ENCODE results near the gene GOLGA6L26. TPM values are rescaled to one million over a fixed set of nuclear protein-coding genes. Genes with fewer than 3 reads are reported as not detected.
"Not testable (repeated sequence)": the region's sequence is repeated elsewhere in the genome, so short reads cannot be mapped to it uniquely, and the experiment has no call there.

The GOLGA6L26 gene
- total RNA-seq, 1 donor from 2014 or later: not detected

DNA sequence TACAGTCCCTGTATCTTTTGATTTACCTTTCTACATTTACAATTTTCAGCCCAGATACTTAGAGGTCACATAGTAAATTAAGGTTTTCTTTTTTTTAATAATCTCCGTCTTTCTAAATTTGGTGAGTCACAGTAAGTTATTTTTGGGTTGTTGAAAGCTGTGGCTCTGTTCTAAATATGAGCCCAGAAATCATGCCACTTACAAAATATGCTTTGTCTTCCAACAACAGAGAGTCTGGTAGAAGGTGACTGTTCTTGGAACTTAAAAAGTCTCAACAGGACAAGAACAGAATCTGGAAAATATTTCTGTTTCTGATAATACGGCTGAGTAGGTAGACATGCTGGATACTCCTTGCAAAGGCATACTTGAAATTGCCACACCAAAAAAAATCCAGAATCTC, 36.6 kb upstream of the GOLGA6L26 start:
- TF ChIP-seq, protein P1, sequence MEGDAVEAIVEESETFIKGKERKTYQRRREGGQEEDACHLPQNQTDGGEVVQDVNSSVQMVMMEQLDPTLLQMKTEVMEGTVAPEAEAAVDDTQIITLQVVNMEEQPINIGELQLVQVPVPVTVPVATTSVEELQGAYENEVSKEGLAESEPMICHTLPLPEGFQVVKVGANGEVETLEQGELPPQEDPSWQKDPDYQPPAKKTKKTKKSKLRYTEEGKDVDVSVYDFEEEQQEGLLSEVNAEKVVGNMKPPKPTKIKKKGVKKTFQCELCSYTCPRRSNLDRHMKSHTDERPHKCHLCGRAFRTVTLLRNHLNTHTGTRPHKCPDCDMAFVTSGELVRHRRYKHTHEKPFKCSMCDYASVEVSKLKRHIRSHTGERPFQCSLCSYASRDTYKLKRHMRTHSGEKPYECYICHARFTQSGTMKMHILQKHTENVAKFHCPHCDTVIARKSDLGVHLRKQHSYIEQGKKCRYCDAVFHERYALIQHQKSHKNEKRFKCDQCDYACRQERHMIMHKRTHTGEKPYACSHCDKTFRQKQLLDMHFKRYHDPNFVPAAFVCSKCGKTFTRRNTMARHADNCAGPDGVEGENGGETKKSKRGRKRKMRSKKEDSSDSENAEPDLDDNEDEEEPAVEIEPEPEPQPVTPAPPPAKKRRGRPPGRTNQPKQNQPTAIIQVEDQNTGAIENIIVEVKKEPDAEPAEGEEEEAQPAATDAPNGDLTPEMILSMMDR (IDR thresholded peaks at IDR 0.05): no peak
- no peak overlapping the region for H3K4me3 ChIP-seq
- no peaks in the 10 kb centered on the region for H3K36me3 ChIP-seq
- H3K9me3 ChIP-seq: no peaks in the 10 kb centered on the region
- H3K4me1 ChIP-seq: no peaks in the 10 kb centered on the region
- DNase-seq (no peak), ATAC-seq (no peak)
- no peaks in the 10 kb centered on the region for H3K27me3 ChIP-seq
- intact Hi-C loops (cut with DNase I): no loop called here
- H3K27ac ChIP-seq: no peak overlapping the region

DNA sequence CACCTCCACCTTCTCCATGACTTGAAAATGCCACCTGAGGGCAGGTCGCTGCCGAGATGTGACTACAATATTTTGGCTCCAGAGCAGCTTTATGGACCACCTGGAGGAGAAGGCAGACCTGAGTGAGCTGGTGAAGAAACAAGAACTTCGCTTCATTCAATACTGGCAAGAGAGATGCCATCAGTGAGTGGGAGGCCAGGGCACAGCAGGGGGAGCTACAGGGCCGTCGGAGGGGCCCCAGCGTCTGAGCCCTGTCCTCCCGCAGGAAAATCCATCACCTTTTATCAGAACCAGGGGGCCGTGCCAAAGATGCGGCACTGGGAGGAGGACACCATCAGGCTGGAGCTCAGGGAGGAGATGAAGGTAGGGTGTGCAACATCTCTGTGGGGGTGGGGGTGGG, 30.3 kb upstream of the GOLGA6L26 start:
- H3K4me3 ChIP-seq; H3K27ac ChIP-seq; ATAC-seq; H3K36me3 ChIP-seq; H3K9me3 ChIP-seq; intact Hi-C loops (cut with DNase I); H3K4me1 ChIP-seq; DNase-seq; H3K27me3 ChIP-seq: not testable (repeated sequence)

DNA sequence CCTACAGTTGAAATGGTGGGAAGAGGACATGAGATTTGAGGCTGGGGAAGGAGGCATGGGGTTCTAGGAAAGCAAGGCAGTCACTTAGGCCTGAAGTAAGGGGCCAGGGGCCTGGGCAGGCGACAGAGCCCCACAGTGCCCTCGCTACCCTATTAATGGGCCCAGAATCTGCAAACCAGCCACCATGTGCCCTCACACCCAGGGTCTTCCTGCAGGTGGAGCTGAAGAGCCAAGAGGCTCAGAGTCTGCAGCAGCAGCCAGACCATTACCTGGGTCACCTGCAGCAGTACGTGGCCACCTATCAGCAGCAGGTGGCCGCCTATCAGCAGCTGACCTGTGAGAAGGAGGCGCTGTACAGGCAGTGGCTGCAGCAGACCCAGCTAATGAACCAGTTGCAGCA, 28.6 kb upstream of the GOLGA6L26 start:
- H3K36me3 ChIP-seq; H3K4me1 ChIP-seq; DNase-seq; H3K9me3 ChIP-seq; ATAC-seq; H3K27ac ChIP-seq; H3K4me3 ChIP-seq; intact Hi-C loops (cut with DNase I); H3K27me3 ChIP-seq: not testable (repeated sequence)

DNA sequence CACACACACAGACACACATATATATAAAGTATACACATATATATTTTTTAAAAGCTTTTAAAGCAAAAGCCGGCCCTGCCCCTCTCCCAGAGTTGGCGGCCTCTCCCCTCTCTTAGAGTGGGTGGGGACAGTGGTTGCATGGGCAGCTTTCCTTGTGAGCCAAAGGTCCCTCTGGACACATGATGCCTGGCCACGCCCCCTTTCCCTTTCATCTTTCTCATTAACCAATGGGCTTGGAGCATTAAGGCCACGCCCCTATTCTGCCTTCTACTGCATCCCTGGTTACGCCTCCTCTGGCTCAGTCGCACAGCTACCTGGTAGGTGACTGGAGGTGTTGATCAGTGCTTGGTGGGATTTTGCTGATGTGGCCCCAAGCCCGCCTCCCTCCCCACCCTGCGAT, 20.5 kb upstream of the GOLGA6L26 start, which contains the start of gene GOLGA8S:
Gene GOLGA8S, plus strand, starts transcription at position 301 of the 400 bp plus-strand sequence. Its CDS starts 62 bp downstream, at position 363.
- H3K4me1 ChIP-seq; H3K9me3 ChIP-seq; DNase-seq; ATAC-seq; H3K27me3 ChIP-seq; intact Hi-C loops (cut with DNase I); H3K36me3 ChIP-seq; H3K4me3 ChIP-seq; H3K27ac ChIP-seq: not testable (repeated sequence)

GRCh38 chr15:23311233-23311632, 22.8 kb downstream of the GOLGA6L26 start:
- H3K27ac ChIP-seq; intact Hi-C loops (cut with DNase I); H3K36me3 ChIP-seq; H3K9me3 ChIP-seq; H3K4me3 ChIP-seq; DNase-seq; H3K27me3 ChIP-seq; ATAC-seq; H3K4me1 ChIP-seq: not testable (repeated sequence)

DNA sequence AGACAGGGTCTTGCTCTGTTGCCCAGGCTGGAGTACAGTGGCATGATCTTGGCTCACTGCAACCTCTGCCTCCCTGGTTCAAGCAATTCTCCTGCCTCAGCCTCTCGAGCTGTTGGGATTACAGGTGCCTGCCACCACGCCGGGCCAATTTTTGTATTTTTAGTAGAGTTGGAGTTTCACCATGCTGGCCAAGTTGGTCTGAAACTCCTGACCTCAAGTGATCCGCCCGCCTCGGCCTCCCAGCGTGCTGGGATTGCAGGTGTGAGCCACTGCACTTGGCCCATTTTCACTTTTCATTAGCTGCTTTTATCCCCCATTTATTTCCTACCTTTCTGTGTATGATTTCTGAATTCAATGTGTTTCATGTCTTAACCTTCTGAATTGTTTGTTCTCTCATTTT, 28.1 kb downstream of the GOLGA6L26 start:
- H3K9me3 ChIP-seq; DNase-seq; H3K4me1 ChIP-seq; H3K27me3 ChIP-seq; ATAC-seq; H3K36me3 ChIP-seq; H3K27ac ChIP-seq; intact Hi-C loops (cut with DNase I); H3K4me3 ChIP-seq: not testable (repeated sequence)

- DNase-seq; H3K9me3 ChIP-seq; H3K27me3 ChIP-seq; intact Hi-C loops (cut with DNase I); H3K27ac ChIP-seq; H3K36me3 ChIP-seq; ATAC-seq; H3K4me1 ChIP-seq: not testable (repeated sequence)
- H3K4me3 ChIP-seq: peak overlapping the region; percentile 39
Observed at GRCh38 chr15:23304805-23305204, 29.2 kb downstream of the GOLGA6L26 start.

- H3K36me3 ChIP-seq; H3K4me1 ChIP-seq; H3K9me3 ChIP-seq; H3K27me3 ChIP-seq; DNase-seq; intact Hi-C loops (cut with DNase I); H3K27ac ChIP-seq; ATAC-seq: not testable (repeated sequence)
- peak overlapping the region; percentile 39 for H3K4me3 ChIP-seq
Observed at GRCh38 chr15:23304267-23304666, 29.7 kb downstream of the GOLGA6L26 start.

GRCh38 chr15:23303654-23304053, 30.3 kb downstream of the GOLGA6L26 start:
- H3K27ac ChIP-seq: not testable (repeated sequence)
- DNase-seq: peak; percentile 68

DNA sequence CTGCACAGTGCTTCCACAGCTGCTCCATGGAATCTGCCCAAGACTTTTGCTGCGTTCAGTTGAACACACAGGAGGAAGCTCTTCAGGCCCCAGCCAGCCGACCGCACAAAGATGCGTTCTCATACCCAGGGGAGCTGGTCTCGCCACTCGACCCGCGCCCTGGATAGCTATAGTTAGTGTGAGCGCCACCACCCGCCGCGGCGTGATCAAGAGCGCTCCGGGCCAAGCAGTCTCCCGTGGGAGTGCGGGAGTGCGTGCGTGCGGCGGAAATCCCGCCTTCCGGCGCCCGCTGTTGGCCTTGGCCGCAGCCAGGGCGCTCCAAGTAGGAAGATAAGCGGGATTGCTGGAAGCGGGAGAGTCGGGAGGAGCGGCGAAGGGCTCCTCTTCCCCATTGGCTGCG, 30.8 kb downstream of the GOLGA6L26 start:
- H3K27me3 ChIP-seq; intact Hi-C loops (cut with DNase I); ATAC-seq; DNase-seq; H3K4me3 ChIP-seq; H3K9me3 ChIP-seq; H3K36me3 ChIP-seq; H3K27ac ChIP-seq; H3K4me1 ChIP-seq: not testable (repeated sequence)

More at GRCh38 chr15:23303654-23304053, 30.3 kb downstream of the GOLGA6L26 start:
- H3K4me1 ChIP-seq; intact Hi-C loops (cut with DNase I); ATAC-seq; H3K36me3 ChIP-seq; H3K27me3 ChIP-seq; H3K9me3 ChIP-seq: not testable (repeated sequence)
- H3K4me3 ChIP-seq: peak overlapping the region; percentile 39

Other genes with a start within 250 kb of the GOLGA6L26 start
- not detected for gene GOLGA6L1, start 197.4 kb downstream of the GOLGA6L26 start, total RNA-seq
- 0.20 TPM for gene GOLGA8S, start 20.6 kb upstream of the GOLGA6L26 start, total RNA-seq
- gene GOLGA6L2, start 113.0 kb upstream of the GOLGA6L26 start, total RNA-seq: not detected
- gene MKRN3, start 231.5 kb upstream of the GOLGA6L26 start, total RNA-seq: 2.5 TPM

All from upper lobe of right lung (tissue), 1 donor.